Endodermal cell (in vitro differentiated cells): ENCODE data around the gene GNG5. TPM values are rescaled to one million over a fixed set of nuclear protein-coding genes. Genes with fewer than 3 reads are reported as not detected.
A peak's percentile ranks its signal among the peaks of the same experiment; 100 is the strongest.

ENCODE experiments used
- DNase-seq: peaks from one replicate; pipeline ENCODE4 v3.0.0-alpha.2; 2017
- H3K27ac ChIP-seq: 2 replicates; pipeline ENCODE4 v1.5.1; 2013; ENCODE audit warnings: mild to moderate bottlenecking, low read depth, low read length, moderate library complexity
- H3K27me3 ChIP-seq: 2 replicates; pipeline ENCODE4 v1.6.1; 2013; ENCODE audit warnings: mild to moderate bottlenecking, low read length, moderate library complexity; ENCODE audit not compliant: insufficient read depth, control insufficient read depth, poor library complexity, severe bottlenecking
- H3K36me3 ChIP-seq: 2 replicates; pipeline ENCODE4 v1.7.0; 2013; ENCODE audit warnings: mild to moderate bottlenecking, low read length, moderate library complexity; ENCODE audit not compliant: control insufficient read depth, insufficient read depth
- H3K4me1 ChIP-seq: one replicate; pipeline ENCODE4 v1.7.0; 2013; ENCODE audit warnings: low read length; ENCODE audit not compliant: control insufficient read depth, insufficient read depth
- H3K4me3 ChIP-seq: 2 replicates; pipeline ENCODE4 v1.5.1; 2013; ENCODE audit warnings: mild to moderate bottlenecking, low read length, moderate library complexity
- H3K9ac ChIP-seq: 2 replicates; pipeline ENCODE4 v1.6.1; 2013; ENCODE audit warnings: mild to moderate bottlenecking, low read length, moderate library complexity; ENCODE audit not compliant: poor library complexity, severe bottlenecking; ENCODE audit errors: extremely low read depth
- H3K9me3 ChIP-seq: 2 replicates; pipeline ENCODE4 v1.6.1; 2013; ENCODE audit warnings: mild to moderate bottlenecking, low read length, moderate library complexity; ENCODE audit not compliant: control insufficient read depth
- H3K27ac Mint-ChIP-seq: 2 replicates; pipeline ENCODE4 v1.8.0; 2020; ENCODE audit warnings: mixed read lengths
- H3K27me3 Mint-ChIP-seq: 2 replicates; pipeline ENCODE4 v1.8.0; 2021; ENCODE audit warnings: mild to moderate bottlenecking, mixed read lengths; ENCODE audit not compliant: insufficient read depth
- H3K36me3 Mint-ChIP-seq: 2 replicates; pipeline ENCODE4 v1.8.0; 2020; ENCODE audit warnings: low read depth, mixed read lengths
- H3K4me1 Mint-ChIP-seq: 2 replicates; pipeline ENCODE4 v1.8.0; 2020; ENCODE audit warnings: mixed read lengths
- H3K4me3 Mint-ChIP-seq: 2 replicates; pipeline ENCODE4 v1.8.0; 2020; ENCODE audit warnings: mild to moderate bottlenecking, moderate library complexity, mixed read lengths
- H3K9me3 Mint-ChIP-seq: 2 replicates; pipeline ENCODE4 v1.8.0; 2020; ENCODE audit warnings: mild to moderate bottlenecking, mixed read lengths
- WGBS, 2 experiments: methylation state at CpG; one replicate each; pipeline versions ENCODE4 v1.1.5 to v1.1.7; 2013; ENCODE audit warnings: missing lambda C conversion rate in 2 of 2, mixed read lengths in 1 of 2; ENCODE audit not compliant: insufficient coverage in 1 of 2, insufficient read length in 1 of 2; 5-methylcytosine and 5-hydroxymethylcytosine counted together
- total RNA-seq, 2 donors: library from RNA; stranded (reverse); fragmentation: NEBNext Ultra II Directional in 1 of 2; extraction: Animal tissue kit (Norgen Biotek cat#: 25700) in 1 of 2; gene quantifications; 2 replicates in 1 of 2; 3 replicates in 1 of 2; pipeline ENCODE4 v1.2.1, GENCODE V29; 2021
- TF ChIP-seq, protein P1 (sequence below): fragments of 200-600 bp; sonication (generic); conservative IDR thresholded peaks from 2 replicates; pipeline ENCODE4 v1.5.0; 2021; ENCODE audit warnings: antibody characterized with exemption, mild to moderate bottlenecking

GNG5 gene
- total RNA-seq, 2 donors from 2014 or later = 124 to 144 TPM

GRCh38 chr1:84479998-84480397, 26.4 kb downstream of the GNG5 start:
- H3K4me3 ChIP-seq = peak overlapping the region; percentile 94
- peaks cover 19% of the 10 kb centered on the region for H3K9me3 Mint-ChIP-seq

DNA sequence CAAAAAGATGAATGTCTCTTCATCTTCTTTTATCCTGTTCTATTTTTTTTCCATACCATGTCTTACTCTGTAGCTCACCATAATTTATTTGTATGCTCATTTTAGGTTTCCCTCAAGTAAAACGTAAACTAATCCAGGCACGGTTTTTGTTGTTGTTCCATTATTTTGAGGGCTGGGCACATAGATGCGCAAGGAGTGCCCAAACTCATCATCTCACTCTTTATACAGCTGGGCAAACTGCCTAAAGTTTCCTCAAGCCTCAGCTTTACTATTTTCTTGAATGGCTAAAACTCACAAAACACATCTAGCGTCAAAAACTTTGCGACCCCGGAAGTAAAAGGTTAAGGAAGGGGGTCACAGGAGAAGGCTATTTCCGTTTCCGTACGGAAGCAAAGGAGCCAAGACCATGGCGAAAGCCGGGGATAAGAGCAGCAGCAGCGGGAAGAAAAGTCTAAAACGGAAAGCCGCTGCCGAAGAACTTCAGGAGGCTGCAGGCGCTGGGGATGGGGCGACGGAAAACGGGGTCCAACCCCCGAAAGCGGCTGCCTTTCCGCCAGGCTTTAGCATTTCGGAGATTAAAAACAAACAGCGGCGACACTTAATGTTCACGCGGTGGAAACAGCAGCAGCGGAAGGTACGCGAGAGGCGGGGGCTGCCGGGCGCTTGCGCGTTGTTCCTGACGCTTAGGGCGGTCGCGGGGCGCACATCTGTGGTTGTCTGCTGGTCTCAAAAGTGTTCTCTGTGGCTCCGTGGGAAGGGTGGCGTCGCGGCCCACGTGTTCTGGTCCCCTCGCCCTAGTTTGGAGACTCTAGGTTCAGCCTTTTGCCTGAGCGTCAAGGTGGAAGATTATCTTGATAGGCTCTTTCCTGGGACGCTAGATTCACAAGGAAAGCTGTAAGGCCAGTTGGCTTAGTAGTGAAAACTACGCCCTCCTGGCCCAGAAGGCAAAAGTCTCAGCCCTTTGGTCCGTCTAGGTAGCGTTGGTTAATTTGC, 27.2 kb downstream of the GNG5 start, which contains the start of gene RPF1:
Gene RPF1, plus strand, starts transcription at position 391 of the 993 bp plus-strand sequence. Its CDS starts 16 bp downstream, at position 407.
- DNase-seq = peak; percentile 89
- Mint-ChIP-seq H3K4me3 (peak within 1 kb of the TSS; percentile 97), H3K27me3 (peaks cover 51% of the 10 kb centered on the region)

More at GRCh38 chr1:84479998-84480397, 26.4 kb downstream of the GNG5 start:
- Mint-ChIP-seq H3K36me3 (peaks cover 37% of the 10 kb centered on the region), H3K27ac (peak overlapping the region; percentile 99), H3K4me3 (peak overlapping the region; percentile 97), H3K27me3 (peaks cover 42% of the 10 kb centered on the region), H3K4me1 (peaks cover 7% of the 10 kb centered on the region)
- Histone ChIP-seq H3K27me3 (peaks cover 36% of the 10 kb centered on the region), H3K4me1 (no peaks in the 10 kb centered on the region), H3K9me3 (peaks cover 18% of the 10 kb centered on the region), H3K27ac (no peak overlapping the region), H3K36me3 (peaks cover 37% of the 10 kb centered on the region), H3K9ac (peak overlapping the region; percentile 71)
- WGBS, 2 experiments = 8 to 13% methylated on average over 2 to 9 of the region's 9 CpGs
- DNase-seq = no peak
- TF ChIP-seq, protein P1, sequence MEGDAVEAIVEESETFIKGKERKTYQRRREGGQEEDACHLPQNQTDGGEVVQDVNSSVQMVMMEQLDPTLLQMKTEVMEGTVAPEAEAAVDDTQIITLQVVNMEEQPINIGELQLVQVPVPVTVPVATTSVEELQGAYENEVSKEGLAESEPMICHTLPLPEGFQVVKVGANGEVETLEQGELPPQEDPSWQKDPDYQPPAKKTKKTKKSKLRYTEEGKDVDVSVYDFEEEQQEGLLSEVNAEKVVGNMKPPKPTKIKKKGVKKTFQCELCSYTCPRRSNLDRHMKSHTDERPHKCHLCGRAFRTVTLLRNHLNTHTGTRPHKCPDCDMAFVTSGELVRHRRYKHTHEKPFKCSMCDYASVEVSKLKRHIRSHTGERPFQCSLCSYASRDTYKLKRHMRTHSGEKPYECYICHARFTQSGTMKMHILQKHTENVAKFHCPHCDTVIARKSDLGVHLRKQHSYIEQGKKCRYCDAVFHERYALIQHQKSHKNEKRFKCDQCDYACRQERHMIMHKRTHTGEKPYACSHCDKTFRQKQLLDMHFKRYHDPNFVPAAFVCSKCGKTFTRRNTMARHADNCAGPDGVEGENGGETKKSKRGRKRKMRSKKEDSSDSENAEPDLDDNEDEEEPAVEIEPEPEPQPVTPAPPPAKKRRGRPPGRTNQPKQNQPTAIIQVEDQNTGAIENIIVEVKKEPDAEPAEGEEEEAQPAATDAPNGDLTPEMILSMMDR = no peak

DNA sequence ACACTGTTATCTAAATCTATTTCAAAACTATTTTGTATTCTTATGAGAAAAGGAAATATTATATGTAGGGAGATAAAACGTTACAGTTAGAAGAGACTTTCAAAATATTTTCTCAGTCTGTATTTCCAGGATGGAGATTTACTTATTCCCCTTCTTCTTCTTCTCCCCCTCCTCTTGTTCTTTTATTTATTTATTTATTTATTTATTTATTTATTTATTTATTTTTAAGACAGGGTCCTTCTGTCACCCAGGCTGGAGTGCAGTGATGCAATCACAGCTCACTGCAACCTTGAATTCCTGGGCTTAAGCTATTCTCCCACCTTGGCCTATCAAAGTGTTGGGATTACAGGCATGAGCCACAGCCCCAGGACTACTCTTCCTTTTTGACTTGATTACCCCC, 30.2 kb downstream of the GNG5 start:
- TF ChIP-seq, protein P1 = no peak
- peaks cover 6% of the 10 kb centered on the region for H3K4me1 Mint-ChIP-seq
- Histone ChIP-seq H3K4me1 (no peaks in the 10 kb centered on the region), H3K36me3 (peaks cover 2% of the 10 kb centered on the region), H3K4me3 (no peak overlapping the region), H3K27ac (no peak overlapping the region), H3K27me3 (peaks cover 72% of the 10 kb centered on the region), H3K9ac (no peak overlapping the region), H3K9me3 (peaks cover 18% of the 10 kb centered on the region)
- no CpG with 5 or more reads among the region's 1 CpG for WGBS, 2 experiments
- H3K9me3 Mint-ChIP-seq = peaks cover 19% of the 10 kb centered on the region
- H3K4me3 Mint-ChIP-seq = no peak overlapping the region
- peaks cover 7% of the 10 kb centered on the region for H3K36me3 Mint-ChIP-seq
- peaks cover 79% of the 10 kb centered on the region for H3K27me3 Mint-ChIP-seq
- no peak overlapping the region for H3K27ac Mint-ChIP-seq
- DNase-seq = no peak

More for the DNA sequence above, 27.2 kb downstream of the GNG5 start, which contains the start of gene RPF1:
- no peaks in the 10 kb centered on the region for H3K4me1 ChIP-seq
- Mint-ChIP-seq H3K27ac (peak within 1 kb of the TSS; percentile 99), H3K9me3 (peaks cover 19% of the 10 kb centered on the region), H3K36me3 (peaks cover 30% of the 10 kb centered on the region), H3K4me1 (peaks cover 7% of the 10 kb centered on the region)
- peaks cover 18% of the 10 kb centered on the region for H3K9me3 ChIP-seq
- TF ChIP-seq, protein P1 = no peak
- WGBS, 2 experiments = 1 to 6% methylated on average over 25 to 51 of the region's 51 CpGs
- H3K4me3 ChIP-seq = peak within 1 kb of the TSS; percentile 94
- peaks cover 31% of the 10 kb centered on the region for H3K36me3 ChIP-seq
- peak within 1 kb of the TSS; percentile 73 for H3K27ac ChIP-seq
- H3K9ac ChIP-seq = peak within 1 kb of the TSS; percentile 71
- H3K27me3 ChIP-seq = peaks cover 44% of the 10 kb centered on the region
